ENCODE results near the gene CDK6.

Gene CDK6

DNA sequence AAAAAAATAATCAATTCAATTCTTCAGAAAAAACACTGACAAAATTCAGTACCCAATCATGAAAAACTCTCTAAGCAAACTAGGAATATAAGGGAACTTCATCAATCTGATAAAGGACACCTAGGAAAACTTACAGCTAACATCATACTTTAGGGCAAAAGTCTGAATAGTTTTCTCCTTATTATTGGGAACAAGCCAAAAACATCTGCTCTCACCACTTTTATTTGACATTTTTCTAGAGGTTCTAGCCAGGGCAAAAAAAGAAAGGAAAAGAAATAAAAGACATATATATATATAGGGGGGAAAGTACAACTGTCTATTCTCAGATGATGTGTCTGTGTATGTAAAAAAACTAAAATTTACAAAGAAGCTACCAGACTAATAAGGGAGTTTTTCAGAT, 19.0 kb downstream of the CDK6 start:
- no peak overlapping the region for H3K9ac ChIP-seq (ENCODE audit: low read length)
- no peaks in the 10 kb centered on the region for H3K36me3 ChIP-seq (ENCODE audit: control insufficient read depth, insufficient read depth, low read length)
- peaks cover 5% of the 10 kb centered on the region for H3K4me1 ChIP-seq (ENCODE audit: control insufficient read depth, insufficient read depth, low read length)
- no peak overlapping the region for H3K4me3 ChIP-seq (ENCODE audit: low read length)
- no peaks in the 10 kb centered on the region for H3K27me3 ChIP-seq (ENCODE audit: control insufficient read depth, insufficient read depth, low read length)
- no peaks in the 10 kb centered on the region for H3K9me3 ChIP-seq (ENCODE audit: control insufficient read depth, low read length)

DNA sequence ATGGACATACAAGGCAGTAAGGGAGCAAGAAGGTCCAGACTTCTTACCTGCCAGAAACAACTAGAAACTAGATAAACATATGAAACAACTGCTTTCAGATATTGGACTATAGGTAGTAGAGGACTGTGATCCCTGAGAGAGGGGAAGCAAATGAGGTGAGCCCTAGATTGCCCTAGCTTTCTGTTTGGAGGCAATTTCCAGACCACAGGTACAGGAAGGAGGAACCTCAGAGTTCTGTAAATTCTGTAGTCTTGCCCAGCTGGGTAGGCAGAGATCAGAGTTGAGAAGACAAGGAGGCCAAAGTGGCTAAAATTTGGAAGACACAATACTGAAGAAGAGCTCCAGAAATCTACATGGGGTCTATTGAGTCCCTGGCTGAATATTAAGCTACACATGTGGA, 21.0 kb downstream of the CDK6 start:
- peaks cover 5% of the 10 kb centered on the region for H3K4me1 ChIP-seq (ENCODE audit: control insufficient read depth, insufficient read depth, low read length)
- H3K4me3 ChIP-seq (ENCODE audit: low read length) = no peak overlapping the region
- no peaks in the 10 kb centered on the region for H3K27me3 ChIP-seq (ENCODE audit: control insufficient read depth, insufficient read depth, low read length)
- H3K36me3 ChIP-seq (ENCODE audit: control insufficient read depth, insufficient read depth, low read length) = no peaks in the 10 kb centered on the region
- H3K9ac ChIP-seq (ENCODE audit: low read length) = no peak overlapping the region
- no peaks in the 10 kb centered on the region for H3K9me3 ChIP-seq (ENCODE audit: control insufficient read depth, low read length)

DNA sequence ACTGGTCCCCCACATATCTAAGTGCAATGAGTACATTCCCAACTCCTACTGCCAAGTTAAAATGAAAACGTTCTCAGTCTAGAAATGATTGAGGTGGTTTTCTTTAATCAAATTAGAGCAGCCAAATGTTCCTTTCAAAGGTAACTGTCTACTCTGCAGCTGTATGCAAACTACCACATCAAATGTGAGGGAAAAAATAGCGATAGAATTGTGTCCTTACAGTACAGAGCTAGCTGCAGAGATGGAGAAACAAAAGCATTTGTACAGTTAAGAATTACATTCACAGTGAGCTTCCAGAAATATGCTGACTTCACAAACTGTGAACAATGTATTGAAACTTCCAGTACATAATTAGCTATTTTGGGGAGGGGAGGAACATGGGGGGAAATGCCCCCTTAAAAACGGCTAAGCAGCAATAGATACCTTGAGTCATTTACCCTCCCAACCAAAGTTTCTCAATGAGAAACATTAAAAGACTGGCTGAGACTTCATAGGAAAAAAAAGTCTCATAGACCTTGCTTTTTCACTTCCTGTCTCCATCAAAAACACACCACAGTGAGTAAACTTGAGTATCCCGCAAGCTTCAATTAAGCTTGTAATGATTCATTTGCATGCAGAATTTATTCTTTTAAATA, 22.9 kb downstream of the CDK6 start:
- H3K27me3 ChIP-seq (ENCODE audit: control insufficient read depth, insufficient read depth, low read length) = no peaks in the 10 kb centered on the region
- no peaks in the 10 kb centered on the region for H3K36me3 ChIP-seq (ENCODE audit: control insufficient read depth, insufficient read depth, low read length)
- no peaks in the 10 kb centered on the region for H3K9me3 ChIP-seq (ENCODE audit: control insufficient read depth, low read length)
- H3K4me1 ChIP-seq (ENCODE audit: control insufficient read depth, insufficient read depth, low read length) = peaks cover 17% of the 10 kb centered on the region
- H3K4me3 ChIP-seq (ENCODE audit: low read length) = no peak overlapping the region
- H3K9ac ChIP-seq (ENCODE audit: low read length) = no peak overlapping the region

- H3K36me3 ChIP-seq (ENCODE audit: control insufficient read depth, insufficient read depth, low read length) = no peaks in the 10 kb centered on the region
- H3K9me3 ChIP-seq (ENCODE audit: control insufficient read depth, low read length) = no peaks in the 10 kb centered on the region
- peaks cover 17% of the 10 kb centered on the region for H3K4me1 ChIP-seq (ENCODE audit: control insufficient read depth, insufficient read depth, low read length)
- no peak overlapping the region for H3K4me3 ChIP-seq (ENCODE audit: low read length)
- no peaks in the 10 kb centered on the region for H3K27me3 ChIP-seq (ENCODE audit: control insufficient read depth, insufficient read depth, low read length)
- no peak overlapping the region for H3K9ac ChIP-seq (ENCODE audit: low read length)
Observed at GRCh38 chr7:92811158-92811557, 25.2 kb downstream of the CDK6 start.

- no peaks in the 10 kb centered on the region for H3K36me3 ChIP-seq (ENCODE audit: control insufficient read depth, insufficient read depth, low read length)
- peak overlapping the region; percentile 1 for H3K9ac ChIP-seq (ENCODE audit: low read length)
- H3K4me3 ChIP-seq (ENCODE audit: low read length) = no peak overlapping the region
- no peaks in the 10 kb centered on the region for H3K27me3 ChIP-seq (ENCODE audit: control insufficient read depth, insufficient read depth, low read length)
- H3K9me3 ChIP-seq (ENCODE audit: control insufficient read depth, low read length) = no peaks in the 10 kb centered on the region
- H3K4me1 ChIP-seq (ENCODE audit: control insufficient read depth, insufficient read depth, low read length) = peaks cover 17% of the 10 kb centered on the region
Observed at GRCh38 chr7:92809760-92810573, 26.4 kb downstream of the CDK6 start.

DNA sequence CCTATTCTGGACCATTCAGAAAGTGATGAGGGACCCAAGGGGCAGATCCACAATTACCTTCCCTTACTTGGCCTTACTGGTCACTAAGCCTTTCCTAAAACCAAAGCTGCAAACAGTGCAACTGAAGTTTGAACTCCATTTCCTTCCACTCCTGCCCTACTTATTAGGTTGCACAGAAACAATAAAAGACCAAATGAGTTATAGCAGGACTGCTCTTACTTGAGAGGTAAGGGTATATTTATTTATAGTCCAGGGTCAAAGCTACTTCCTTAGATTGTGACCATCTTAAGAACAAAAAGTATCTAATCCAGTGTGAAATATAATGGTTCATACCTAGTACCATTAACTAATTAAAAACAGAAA, 27.0 kb downstream of the CDK6 start:
- no peak overlapping the region for H3K9ac ChIP-seq (ENCODE audit: low read length)

GRCh38 chr7:92808635-92809034, 27.7 kb downstream of the CDK6 start:
- H3K9me3 ChIP-seq (ENCODE audit: control insufficient read depth, low read length) = no peaks in the 10 kb centered on the region
- no peaks in the 10 kb centered on the region for H3K27me3 ChIP-seq (ENCODE audit: control insufficient read depth, insufficient read depth, low read length)
- H3K36me3 ChIP-seq (ENCODE audit: control insufficient read depth, insufficient read depth, low read length) = no peaks in the 10 kb centered on the region
- no peak overlapping the region for H3K9ac ChIP-seq (ENCODE audit: low read length)
- H3K4me1 ChIP-seq (ENCODE audit: control insufficient read depth, insufficient read depth, low read length) = peaks cover 17% of the 10 kb centered on the region
- H3K4me3 ChIP-seq (ENCODE audit: low read length) = no peak overlapping the region

More for the DNA sequence above, 27.0 kb downstream of the CDK6 start:
- Histone ChIP-seq H3K9me3 (ENCODE audit: control insufficient read depth, low read length) (no peaks in the 10 kb centered on the region), H3K36me3 (ENCODE audit: control insufficient read depth, insufficient read depth, low read length) (no peaks in the 10 kb centered on the region), H3K4me3 (ENCODE audit: low read length) (no peak overlapping the region), H3K27me3 (ENCODE audit: control insufficient read depth, insufficient read depth, low read length) (no peaks in the 10 kb centered on the region), H3K4me1 (ENCODE audit: control insufficient read depth, insufficient read depth, low read length) (peaks cover 17% of the 10 kb centered on the region)

DNA sequence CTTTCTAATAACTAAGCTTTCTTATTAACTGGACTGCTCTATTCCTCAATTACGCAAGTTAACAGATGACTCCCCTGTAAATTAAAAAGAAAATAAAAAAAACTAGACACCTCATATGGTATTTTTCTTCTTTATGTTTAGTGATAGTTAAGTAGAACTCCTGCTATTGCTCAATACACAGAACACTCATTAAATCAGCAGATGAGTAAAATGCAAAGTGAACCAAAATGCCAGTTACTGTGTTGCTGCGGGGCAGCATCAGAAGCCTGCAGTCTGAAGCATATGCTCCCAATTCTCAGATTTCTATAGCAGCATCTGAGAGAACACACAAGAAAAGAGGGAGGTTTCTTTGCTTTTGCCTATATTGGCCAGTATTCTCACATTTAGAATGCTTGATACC, 28.4 kb downstream of the CDK6 start:
- Histone ChIP-seq H3K36me3 (ENCODE audit: control insufficient read depth, insufficient read depth, low read length) (no peaks in the 10 kb centered on the region), H3K9ac (ENCODE audit: low read length) (no peak overlapping the region), H3K9me3 (ENCODE audit: control insufficient read depth, low read length) (no peaks in the 10 kb centered on the region)

GRCh38 chr7:92806496-92806895, 29.9 kb downstream of the CDK6 start:
- H3K9ac ChIP-seq (ENCODE audit: low read length) = no peak overlapping the region
- H3K27me3 ChIP-seq (ENCODE audit: control insufficient read depth, insufficient read depth, low read length) = no peaks in the 10 kb centered on the region
- H3K4me3 ChIP-seq (ENCODE audit: low read length) = no peak overlapping the region
- H3K4me1 ChIP-seq (ENCODE audit: control insufficient read depth, insufficient read depth, low read length) = peaks cover 12% of the 10 kb centered on the region
- no peaks in the 10 kb centered on the region for H3K9me3 ChIP-seq (ENCODE audit: control insufficient read depth, low read length)
- H3K36me3 ChIP-seq (ENCODE audit: control insufficient read depth, insufficient read depth, low read length) = no peaks in the 10 kb centered on the region

More for the DNA sequence above, 28.4 kb downstream of the CDK6 start:
- Histone ChIP-seq H3K4me3 (ENCODE audit: low read length) (no peak overlapping the region), H3K4me1 (ENCODE audit: control insufficient read depth, insufficient read depth, low read length) (peaks cover 12% of the 10 kb centered on the region), H3K27me3 (ENCODE audit: control insufficient read depth, insufficient read depth, low read length) (no peaks in the 10 kb centered on the region)

- no peaks in the 10 kb centered on the region for H3K36me3 ChIP-seq (ENCODE audit: control insufficient read depth, insufficient read depth, low read length)
- H3K27me3 ChIP-seq (ENCODE audit: control insufficient read depth, insufficient read depth, low read length) = no peaks in the 10 kb centered on the region
- no peak overlapping the region for H3K4me3 ChIP-seq (ENCODE audit: low read length)
- H3K9ac ChIP-seq (ENCODE audit: low read length) = no peak overlapping the region
- H3K4me1 ChIP-seq (ENCODE audit: control insufficient read depth, insufficient read depth, low read length) = peaks cover 5% of the 10 kb centered on the region
- H3K9me3 ChIP-seq (ENCODE audit: control insufficient read depth, low read length) = no peaks in the 10 kb centered on the region
Observed at GRCh38 chr7:92802406-92802805, 34.0 kb downstream of the CDK6 start.

GRCh38 chr7:92799446-92800211, 36.7 kb downstream of the CDK6 start:
- Histone ChIP-seq H3K27me3 (ENCODE audit: control insufficient read depth, insufficient read depth, low read length) (no peaks in the 10 kb centered on the region), H3K36me3 (ENCODE audit: control insufficient read depth, insufficient read depth, low read length) (no peaks in the 10 kb centered on the region), H3K4me3 (ENCODE audit: low read length) (no peak overlapping the region), H3K9ac (ENCODE audit: low read length) (no peak overlapping the region), H3K4me1 (ENCODE audit: control insufficient read depth, insufficient read depth, low read length) (peaks cover 5% of the 10 kb centered on the region), H3K9me3 (ENCODE audit: control insufficient read depth, low read length) (no peaks in the 10 kb centered on the region)
